NCI-H2029 treated with DMSO at 0.1 percent for 48 hours (cell line): ENCODE measurements around the gene FANCD2.
"Not testable (repeated sequence)": the region's sequence is repeated elsewhere in the genome, so short reads cannot be mapped to it uniquely, and the experiment has no call there.

Source experiments
- DNase-seq: peaks from one replicate; lab custom pipeline; 2025; lab: John Stamatoyannopoulos, UW

Gene FANCD2

DNA sequence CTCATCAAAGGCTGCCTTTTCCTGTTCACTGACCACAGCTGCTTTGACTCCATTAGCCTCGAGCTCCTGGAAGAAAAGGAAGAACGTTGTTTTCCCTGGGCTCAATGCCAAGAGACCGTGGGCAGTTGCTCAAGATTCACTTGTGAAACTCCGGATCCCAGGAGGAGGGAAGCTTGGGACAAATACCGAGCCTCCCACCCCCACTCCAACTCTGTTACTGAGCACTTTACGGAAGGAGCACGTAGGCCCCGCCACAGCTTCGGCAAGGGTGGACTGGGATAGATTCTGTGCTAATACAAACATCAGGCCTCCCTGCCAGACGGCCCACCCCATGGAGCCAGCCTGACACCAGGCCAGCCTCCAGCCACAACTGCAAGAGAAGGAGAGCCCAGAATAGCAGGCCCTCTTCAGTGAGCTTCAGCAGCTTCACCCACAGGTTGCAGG is 10.8 kb upstream of the FANCD2 start:
- DNase-seq = no peak

DNA sequence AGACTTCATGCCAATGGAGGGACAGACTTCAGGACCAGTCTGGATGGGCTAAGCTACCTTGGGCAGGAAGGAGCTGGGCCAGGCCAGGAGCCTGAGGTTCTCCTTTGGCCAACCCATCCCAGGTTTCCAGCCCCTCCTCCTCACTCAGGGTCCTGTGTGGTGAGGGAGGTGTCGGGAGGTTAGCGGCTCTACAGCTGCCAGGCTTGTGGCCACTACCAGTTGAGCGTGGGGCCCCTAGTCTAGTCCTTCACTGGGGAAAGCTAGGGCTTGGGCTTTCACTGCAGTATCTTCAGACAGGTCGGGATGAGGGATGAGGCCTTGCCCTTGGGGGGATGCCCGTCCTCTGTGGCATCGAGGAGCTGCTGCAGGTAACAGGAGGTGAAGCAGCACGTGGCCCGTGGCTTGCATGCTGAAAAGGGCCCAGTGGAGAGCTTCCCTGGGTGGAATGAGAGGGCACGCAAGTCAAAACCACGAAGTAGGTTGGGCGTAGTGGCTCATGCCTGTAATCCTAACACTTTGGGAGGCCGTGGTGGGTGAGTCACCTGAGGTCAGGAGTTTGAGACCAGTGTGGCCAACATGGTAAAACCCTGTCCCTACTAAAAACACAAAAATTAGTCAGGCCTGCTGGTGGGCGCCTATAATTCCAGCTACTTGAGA is 8.5 kb upstream of the FANCD2 start:
- no peak for DNase-seq

DNA sequence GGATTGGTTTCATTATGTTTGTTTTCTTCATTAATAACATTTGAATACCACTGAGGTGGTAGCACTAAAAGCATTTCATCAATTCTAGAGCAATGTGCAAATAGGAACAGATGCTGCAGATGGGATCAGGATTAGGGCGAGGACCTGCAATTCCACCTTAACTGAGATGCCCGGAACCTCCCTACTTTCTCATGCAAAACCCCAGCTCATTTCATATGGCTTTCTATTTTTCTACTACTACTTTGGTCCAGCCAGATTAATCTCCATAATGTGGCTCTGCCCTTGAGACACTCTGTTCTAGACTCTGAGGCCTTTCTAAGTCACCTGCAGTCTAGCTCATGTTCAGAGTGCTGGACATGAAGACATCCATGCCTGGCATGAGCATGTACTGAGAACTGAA is 7.4 kb upstream of the FANCD2 start:
- DNase-seq = not testable (repeated sequence)

DNA sequence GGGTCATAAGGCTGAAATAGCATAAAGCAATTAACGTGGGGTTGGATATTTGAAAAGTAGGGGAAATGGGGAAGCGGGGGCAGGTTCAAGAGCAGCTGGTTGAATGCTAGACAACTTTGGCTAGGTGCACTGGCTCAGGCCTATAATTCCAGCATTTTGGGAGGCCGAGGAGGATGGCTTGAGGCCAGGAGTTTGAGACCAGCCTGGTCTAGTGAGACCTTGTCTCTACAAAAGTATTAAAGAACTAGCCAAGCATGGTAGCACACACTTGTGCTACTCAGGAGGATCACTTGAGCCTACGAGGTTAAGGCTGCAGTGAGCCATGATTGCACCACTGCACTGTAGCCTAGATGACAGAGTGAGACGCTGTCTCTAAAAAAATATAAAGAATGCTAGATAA is 6.9 kb upstream of the FANCD2 start:
- no peak for DNase-seq

DNA sequence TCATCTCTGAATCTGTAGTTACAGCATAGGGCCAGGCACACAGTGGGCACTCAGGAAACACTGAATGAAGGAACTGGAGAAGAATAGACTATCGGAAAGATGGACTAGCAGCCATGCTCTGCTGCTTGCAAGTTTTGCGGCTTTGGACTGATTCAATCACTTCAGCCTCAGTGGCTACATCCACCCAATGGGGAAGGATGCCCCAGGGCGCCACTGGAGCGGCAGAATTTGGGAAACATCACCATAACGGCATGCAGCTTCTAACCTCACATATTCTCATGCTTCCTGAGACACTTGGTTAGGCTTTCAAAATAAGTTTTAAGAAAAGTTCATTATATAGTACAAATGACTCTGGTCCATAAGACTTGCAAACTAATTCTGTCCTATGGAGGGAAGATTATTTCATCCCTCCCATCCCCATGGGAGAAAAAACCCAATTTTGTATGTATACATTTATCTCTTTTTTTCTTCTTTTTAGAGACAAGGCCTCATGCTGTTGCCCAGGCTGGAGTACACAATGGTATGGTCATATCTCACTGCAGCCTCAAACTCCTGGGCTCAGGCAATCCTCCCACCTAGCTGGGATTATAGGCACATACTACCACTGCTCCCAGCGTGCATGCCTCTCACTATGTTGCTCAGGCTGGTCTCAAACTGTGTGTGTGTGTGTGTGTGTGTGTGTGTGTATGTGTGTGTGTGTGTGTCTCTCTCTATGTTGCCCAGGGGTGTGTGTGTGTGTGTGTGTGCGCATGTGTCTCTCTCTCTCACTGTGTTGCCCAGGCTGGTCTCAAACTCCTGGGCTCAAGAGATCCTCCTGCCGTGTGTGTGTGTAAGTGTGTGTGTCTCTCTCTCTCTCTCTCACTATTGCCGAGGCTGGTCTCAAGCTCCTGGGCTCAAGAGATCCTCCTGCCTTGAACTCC is 4.1 kb upstream of the FANCD2 start:
- no peak for DNase-seq

DNA sequence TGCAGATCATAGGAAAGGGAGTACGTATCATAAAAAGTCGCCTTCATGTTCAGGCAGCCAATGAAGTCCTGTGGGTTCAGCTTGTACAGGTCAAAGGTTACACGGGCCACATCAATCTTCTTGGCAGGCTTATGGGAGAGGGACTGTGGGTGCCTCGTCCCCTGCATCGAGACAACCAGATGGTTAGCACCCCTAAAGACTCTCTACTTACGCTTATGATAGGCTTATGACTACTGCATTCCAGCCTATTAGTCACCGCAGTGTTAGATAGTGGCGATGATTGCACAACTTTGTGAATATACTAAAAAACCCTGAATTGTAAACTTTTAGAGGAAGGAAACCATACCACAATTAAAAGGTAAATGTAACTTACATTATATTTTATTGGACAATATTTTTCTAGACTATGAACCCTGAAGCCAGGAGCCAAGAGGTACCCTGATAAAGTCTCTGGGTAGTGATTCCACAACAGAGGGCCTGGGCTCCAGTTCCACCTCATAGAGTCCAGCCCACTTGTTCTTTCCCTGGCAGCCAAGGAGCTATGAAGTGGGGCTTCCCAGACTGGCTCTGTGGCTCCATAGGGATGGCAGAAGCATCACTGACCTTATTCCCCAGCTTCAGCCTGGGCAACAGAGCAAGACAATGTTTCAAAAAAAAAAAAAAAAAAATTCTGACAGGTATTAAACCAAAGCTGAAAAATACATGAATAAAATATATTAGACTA is 2.5 kb upstream of the FANCD2 start:
- DNase-seq = no peak

DNA sequence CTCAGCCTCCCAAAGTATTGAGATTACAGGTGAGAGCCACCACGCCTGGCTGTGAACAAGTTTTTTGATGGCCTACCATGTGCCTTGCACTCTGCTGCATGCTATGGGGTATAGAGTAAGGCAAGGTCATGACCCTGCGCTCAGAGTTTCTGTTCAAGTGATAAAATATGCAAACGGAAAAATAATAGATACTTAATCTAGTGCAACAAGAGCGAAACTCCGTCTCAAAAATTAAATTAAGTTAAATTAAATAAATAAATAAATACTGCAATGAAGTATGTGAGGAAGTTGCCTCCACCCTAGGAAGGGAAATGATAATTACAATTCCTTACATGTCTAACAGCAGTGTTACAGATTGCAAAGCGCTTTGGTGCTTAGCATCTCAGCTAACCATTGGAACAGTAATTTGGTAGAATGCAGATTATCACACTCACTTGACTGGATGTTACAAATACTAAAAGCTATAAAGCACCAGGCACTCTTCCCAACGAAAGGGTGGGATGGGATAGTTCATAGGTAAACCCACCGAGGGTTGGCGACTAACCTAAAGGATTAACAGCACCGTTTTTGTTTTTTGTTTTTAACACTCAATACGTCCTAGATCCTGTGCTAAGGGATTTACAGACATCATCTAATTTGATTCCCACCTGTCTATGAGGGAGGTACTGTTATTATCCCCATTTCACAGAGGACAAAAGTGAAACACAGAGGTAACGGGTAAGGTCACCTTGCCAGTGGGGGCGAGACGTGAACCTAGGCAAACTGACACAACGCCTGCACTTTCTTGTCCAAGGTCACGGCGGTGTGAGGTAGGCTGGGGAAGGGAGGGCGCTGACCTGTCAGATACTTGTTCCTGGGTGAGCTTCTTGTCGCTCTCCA is 793 bp upstream of the FANCD2 start:
- DNase-seq = no peak

DNA sequence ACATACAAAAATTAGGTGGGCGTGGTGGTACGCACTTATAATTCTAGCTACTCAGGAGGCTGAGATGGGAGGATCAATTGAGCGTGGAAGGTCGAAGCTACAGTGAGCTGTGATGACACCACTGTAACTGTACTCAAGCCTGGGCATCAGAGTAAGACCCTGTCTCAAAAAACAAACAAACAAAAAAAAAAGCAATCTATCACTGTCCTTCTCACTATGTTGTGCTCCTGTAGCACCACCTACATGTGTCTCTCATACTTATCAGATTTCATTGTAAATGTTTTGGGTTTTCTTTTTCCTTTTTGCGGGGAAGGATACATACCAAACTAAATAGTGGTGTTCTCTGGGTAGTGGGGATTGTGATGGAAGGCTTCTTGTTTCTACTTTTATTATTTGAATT is 14.8 kb downstream of the FANCD2 start:
- DNase-seq = no peak

DNA sequence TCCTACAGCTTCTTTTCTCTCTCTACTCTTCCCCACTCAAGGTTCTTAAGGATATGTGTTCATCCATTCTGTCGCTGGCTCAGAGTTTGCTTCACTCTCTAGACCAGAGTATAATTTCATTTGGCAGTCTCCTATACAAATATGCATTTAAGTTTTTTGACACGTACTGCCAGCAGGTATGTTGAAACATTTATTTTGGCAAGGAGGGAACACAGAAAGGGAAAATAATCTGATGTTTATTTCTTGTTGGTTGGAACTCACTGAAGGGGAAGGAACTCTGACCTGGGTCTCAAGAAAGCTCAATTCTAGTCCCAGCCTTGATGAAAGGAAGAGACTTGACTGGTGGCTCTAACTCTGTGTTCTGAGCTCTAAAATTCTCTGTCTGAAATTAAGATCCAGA is 21.6 kb downstream of the FANCD2 start:
- DNase-seq = no peak

DNA sequence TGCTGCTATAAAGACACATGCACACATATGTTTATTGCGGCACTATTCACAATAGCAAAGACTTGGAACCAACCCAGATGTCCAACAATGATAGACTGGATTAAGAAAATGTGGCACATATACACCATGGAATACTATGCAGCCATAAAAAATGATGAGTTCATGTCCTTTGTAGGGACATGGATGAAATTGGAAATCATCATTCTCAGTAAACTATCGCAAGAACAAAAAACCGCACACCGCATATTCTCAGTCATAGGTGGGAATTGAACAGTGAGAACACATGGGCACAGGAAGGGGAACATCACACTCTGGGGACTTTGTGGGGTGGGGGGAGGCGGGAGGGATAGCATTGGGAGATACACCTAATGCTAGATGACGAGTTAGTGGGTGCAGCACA is 26.8 kb downstream of the FANCD2 start:
- DNase-seq = not testable (repeated sequence)

DNA sequence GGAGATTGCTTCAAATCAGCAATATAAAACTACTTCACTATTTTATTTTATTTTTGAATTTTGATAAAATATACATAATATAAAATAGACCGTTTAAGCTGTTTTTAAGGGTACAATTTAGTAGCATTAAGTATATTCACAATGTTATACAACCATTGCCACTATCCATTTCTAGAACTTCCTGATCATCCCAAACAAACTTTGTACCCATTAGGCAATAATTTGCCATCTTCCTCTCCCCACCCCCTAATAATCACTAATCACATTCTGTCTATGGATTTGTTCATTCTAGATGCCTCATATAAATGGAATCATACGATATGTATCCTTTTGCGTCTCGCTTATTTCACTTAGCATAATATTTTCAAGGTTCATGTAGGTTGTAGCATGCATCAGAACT is 28.9 kb downstream of the FANCD2 start:
- no peak for DNase-seq

DNA sequence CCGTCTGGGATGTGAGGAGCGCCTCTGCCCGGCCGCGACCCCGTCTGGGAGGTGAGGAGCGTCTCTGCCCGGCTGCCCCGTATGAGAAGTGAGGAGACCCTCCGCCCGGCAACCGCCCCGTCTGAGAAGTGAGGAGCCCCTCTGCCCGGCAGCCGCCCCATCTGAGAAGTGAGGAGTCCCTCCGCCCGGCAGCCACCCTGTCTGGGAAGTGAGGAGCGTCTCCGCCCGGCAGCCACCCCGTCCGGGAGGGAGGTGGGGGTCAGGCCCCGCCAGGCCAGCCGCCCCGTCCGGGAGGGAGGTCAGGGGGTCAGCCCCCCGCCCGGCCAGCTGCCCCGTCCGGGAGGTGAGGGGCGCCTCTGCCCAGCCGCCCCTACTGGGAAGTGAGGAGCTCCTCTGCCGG is 43.8 kb downstream of the FANCD2 start:
- not testable (repeated sequence) for DNase-seq

DNA sequence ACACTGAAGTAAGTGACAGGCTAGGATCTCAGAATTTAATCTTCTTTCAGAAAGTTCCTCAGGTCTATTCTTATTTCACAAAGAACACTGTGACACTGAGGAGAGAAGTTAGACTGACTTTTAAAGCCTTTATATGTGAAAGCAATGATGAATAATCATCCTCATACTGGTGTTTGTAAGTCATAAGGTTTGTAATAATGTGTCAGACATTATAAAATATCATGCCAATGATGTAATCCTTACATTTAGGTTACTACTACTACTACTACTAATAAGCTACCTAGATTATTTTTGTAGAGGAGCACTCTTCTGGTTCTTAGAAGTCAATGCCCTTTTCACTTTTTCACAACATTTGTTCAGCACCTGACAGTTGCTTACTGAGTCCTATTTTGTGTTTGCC is 48.4 kb downstream of the FANCD2 start:
- DNase-seq = no peak

DNA sequence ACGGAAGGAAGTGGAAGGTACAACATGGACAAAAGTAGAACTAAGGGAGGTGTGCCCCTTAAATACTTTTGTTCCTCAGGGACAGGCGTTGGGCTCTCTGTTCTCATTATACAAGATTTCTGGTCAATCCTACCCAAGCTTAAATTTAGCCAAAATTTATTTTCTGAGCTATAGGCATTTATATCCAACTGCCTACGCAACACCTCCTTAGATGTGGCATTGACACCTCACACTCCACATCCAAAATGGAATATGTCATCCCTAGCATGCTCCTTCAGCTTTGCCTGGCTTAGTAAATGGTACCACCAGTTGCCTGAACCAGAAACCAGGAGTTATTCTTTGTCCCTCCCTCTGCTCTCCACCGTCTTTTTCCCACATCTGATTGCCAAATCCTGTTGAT is 55.6 kb downstream of the FANCD2 start:
- no peak for DNase-seq

DNA sequence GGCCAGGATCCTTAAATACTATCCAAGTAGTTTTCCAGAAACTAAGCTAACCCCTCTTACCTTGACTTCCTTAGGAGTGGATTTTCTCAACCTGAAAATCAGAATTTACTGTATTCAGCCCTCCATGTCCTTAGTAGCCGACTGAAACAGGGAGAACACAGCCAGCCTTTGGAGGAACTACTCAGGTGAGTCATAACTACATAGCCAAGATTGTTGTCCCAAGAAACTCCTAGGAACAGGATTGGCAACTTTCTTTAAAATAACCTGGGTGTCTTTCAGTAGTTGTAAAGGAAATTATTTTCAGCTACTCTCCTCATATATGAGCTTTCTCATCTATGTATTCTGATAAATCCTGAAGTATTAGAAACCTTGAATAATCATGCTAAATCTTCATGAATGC is 59.5 kb downstream of the FANCD2 start:
- no peak for DNase-seq

DNA sequence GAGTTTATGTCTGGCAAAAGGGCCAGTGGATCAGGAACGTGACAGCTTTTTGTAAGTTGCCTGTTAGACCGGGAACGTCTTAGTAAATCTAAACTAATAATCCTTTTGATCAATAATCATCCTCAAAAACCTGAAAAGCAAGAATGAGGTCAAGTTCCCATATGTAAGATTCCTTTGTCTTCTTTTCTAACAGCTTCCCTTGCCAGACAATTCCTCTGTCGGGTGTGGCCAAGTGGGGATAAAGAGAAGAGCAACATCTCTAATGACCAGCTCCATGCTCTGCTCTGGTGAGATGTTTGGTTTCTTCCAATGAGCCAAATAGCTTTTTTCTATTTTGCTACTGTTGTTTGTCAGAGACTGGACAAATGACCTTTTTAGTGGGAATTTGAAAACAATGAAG is 62.0 kb downstream of the FANCD2 start:
- no peak for DNase-seq

DNA sequence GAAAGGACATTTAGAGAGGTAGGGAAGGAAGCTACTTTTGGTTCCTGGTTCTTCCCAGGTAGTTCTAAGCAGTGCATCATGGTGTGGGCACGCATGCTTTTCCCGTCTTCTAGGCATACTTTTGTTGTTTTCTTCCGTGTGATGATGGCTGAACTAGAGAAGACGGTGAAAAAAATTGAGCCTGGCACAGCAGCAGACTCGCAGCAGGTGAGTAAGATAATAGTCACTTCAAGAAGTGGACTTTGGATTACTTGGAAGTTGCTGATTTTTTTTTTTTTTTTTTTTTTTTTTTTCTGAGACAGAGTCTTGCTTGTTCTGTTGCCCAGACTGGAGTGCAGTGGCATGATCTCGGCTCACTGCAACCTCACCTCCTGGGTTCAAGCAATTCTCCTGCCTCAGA is 63.9 kb downstream of the FANCD2 start:
- DNase-seq = no peak

DNA sequence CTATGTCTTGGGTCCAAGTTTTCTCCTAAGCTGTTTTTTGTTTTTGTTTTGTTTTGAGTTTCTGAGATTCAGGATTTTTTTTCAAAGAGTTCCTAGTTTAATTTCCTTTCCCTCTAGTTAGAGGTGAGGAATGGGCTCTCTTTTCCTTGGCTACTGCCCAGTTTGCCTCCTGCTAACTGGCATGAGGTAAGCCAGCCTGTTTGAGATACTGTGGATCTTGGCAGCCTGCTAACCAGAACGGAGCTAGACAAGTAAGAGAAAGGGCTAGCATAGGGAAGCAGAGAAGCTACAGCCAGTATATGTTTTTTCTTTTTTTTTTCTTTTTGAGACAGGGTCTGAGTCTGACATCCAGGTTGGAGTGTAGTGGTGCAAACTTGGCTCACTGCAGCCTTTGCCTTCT is 64.5 kb downstream of the FANCD2 start:
- DNase-seq = not testable (repeated sequence)

DNA sequence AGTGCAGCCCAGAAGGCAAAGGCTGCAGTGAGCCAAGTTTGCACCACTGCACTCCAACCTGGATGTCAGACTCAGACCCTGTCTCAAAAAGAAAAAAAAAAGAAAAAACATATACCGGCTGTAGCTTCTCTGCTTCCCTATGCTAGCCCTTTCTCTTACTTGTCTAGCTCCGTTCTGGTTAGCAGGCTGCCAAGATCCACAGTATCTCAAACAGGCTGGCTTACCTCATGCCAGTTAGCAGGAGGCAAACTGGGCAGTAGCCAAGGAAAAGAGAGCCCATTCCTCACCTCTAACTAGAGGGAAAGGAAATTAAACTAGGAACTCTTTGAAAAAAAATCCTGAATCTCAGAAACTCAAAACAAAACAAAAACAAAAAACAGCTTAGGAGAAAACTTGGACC is 65.2 kb downstream of the FANCD2 start:
- not testable (repeated sequence) for DNase-seq

DNA sequence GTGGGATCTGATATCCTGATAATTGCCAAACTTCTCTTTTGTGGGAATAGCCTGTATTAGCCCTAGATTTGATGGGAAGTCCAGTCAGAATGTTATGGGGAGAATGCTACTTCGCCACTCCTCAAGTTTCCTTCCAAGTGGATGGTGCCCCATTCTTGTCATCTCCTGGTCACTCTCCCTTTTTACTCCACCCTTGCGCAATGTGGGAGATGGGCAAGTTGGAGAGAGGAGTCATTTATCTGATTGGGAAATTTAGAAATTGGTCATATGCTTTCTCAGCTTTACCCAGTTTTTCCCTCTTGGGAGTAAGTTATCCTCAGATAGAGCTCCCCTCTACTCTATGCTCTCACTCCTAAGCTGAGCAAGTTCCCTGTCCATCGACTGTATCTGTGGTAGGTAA is 67.4 kb downstream of the FANCD2 start:
- DNase-seq = no peak

DNA sequence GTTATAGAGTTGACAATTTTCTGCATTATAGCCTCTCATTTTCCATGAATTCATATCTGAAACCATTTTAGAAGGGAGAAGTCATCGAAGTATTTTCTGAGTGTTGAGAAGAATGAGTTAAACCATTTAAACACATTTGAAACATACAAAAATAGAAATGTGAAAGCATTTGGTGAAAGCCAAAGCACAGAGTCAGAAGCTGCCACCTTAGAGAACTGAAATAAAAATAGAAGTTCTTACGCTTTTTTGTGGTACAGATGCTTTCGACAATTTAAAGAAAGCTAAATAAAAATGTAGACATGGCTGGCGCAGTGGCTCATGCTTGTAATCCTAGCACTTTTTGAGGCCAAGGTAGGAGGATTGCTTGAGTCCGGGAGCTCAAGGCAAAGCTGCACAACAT is 72.8 kb downstream of the FANCD2 start:
- DNase-seq = no peak

DNA sequence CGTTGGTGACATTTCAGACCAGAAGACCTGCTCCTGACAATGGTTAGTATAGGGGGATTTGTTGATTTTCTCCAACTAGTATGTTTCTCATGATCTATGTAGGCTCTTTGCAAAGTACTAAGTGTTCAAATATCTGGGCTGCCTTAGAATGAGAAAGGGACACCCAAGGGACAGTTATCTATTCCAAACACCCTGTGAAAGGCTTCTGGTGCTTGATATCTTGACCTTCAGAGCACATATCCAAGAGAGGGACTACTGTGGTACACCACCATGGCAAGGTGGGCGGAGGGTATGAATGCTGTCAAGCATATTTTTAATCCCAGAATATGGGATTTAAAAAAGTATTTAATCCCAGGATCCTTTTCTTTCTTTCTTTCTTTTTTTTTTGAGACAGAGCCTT is 80.7 kb downstream of the FANCD2 start:
- no peak for DNase-seq
